HG03025 (cell line): Measurements from ENCODE around the gene RHOXF2B.

Experiments
- ATAC-seq: cut with Tn5 transposase; IDR thresholded peaks from one replicate; pipeline ENCODE4 v1.9.1; 2021; ENCODE audit warnings: mild to moderate bottlenecking, moderate library complexity; ENCODE audit not compliant: unreplicated experiment, low FRiP score

The RHOXF2B gene

DNA sequence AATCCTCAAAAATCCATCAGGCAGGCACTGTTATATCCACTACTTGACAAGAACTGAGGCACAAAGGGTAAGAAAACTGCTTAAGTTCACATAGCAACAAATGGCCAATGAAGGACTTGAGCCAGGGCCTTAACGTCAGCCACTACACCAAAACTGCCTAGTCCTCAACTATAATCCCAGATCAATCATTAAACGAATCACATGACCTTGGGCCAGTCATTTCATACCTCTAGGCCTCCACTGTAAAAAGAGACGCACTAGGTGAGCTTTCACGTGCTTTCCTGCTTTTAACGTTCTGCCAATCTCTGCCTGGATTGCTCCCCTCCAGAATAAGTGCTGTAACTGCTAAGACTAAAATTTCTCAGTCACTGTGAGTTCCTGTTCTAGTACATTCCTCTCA is 54.7 kb downstream of the RHOXF2B start:
- no peak for ATAC-seq
